Esophagus muscularis mucosa (tissue), 4 donors: ENCODE data around the gene VSTM5. TPM values are rescaled to one million over a fixed set of nuclear protein-coding genes. Genes with fewer than 3 reads are reported as not detected.
A peak's percentile ranks its signal among the peaks of the same experiment; 100 is the strongest.

Experiments
- DNase-seq: peaks from one replicate; pipeline ENCODE4 v3.0.0-alpha.2; 2017; ENCODE audit errors: extremely low spot score
- H3K27ac ChIP-seq, 4 donors: fragments of 200-600 bp; sonication (generic); replicated peaks in 1 of 4; 1 replicate in 3 of 4; 2 replicates in 1 of 4; pipeline ENCODE4 v1.5.1; 2016 to 2019; ENCODE audit warnings: mild to moderate bottlenecking in 1 of 4
- H3K27me3 ChIP-seq, 4 donors: fragments of 200-600 bp; sonication (generic); one replicate each; pipeline versions ENCODE4 v1.5.1 to v1.6.0; 2016 to 2019
- H3K36me3 ChIP-seq, 4 donors: fragments of 200-600 bp; sonication (generic); one replicate each; pipeline ENCODE4 v1.5.1; 2016 to 2019
- H3K4me1 ChIP-seq, 4 donors: fragments of 200-600 bp; sonication (generic); one replicate each; pipeline ENCODE4 v1.5.1; 2016 to 2019
- H3K4me3 ChIP-seq, 4 donors: fragments of 200-600 bp; sonication (generic); 1 replicate in 2 of 4; 2 replicates in 2 of 4; pipeline ENCODE4 v1.5.1; 2016 to 2019; ENCODE audit warnings: mild to moderate bottlenecking in 4 of 4, moderate library complexity in 1 of 4
- H3K9me3 ChIP-seq, 4 donors: fragments of 200-600 bp; sonication (generic); 1 replicate in 3 of 4; 2 replicates in 1 of 4; pipeline ENCODE4 v1.5.1; 2016 to 2019
- CTCF ChIP-seq, 3 experiments: fragments of 200-600 bp in 2 of 3; fragments of 450-650 bp in 1 of 3; sonication (generic) in 2 of 3; IDR thresholded peaks; one replicate each; pipeline ENCODE4 v1.5.1; 2017 to 2019; ENCODE audit warnings: antibody characterized with exemption in 3 of 3, mild to moderate bottlenecking in 2 of 3, moderate library complexity in 1 of 3
- EP300 ChIP-seq: sonication (generic); formaldehyde crosslinking; IDR thresholded peaks from one replicate; pipeline ENCODE4 v1.6.1; 2017; ENCODE audit warnings: antibody characterized with exemption
- POLR2A ChIP-seq: fragments of 450-650 bp; IDR thresholded peaks from one replicate; pipeline ENCODE4 v1.6.1; 2017; ENCODE audit warnings: antibody characterized with exemption, moderate library complexity, mild to moderate bottlenecking, low read depth
- POLR2AphosphoS5 ChIP-seq, 2 donors: sonication (generic); formaldehyde crosslinking; IDR thresholded peaks; one replicate each; pipeline ENCODE4 v1.6.1; 2017; ENCODE audit warnings: antibody characterized with exemption in 2 of 2
- WGBS: methylation state at CpG from one replicate; pipeline ENCODE4 v1.1.5; 2018; 5-methylcytosine and 5-hydroxymethylcytosine counted together
- intact Hi-C: fragments of 100-400 bp; cut with DNase I; formaldehyde crosslinking; loops from one replicate; pipeline ENCODE4 v1.15.1; 2023
- total RNA-seq, 4 donors: library from RNA; depleted of rRNA; stranded (reverse); fragments of >200 nt; gene quantifications; one replicate each; pipeline versions ENCODE4 v1.1.0 to v1.2.1, GENCODE V29; 2016

The VSTM5 gene
- total RNA-seq, 4 donors from 2014 or later: 0.17 to 0.39 (median 0.17) TPM; not detected in 1

GRCh38 chr11:93840981-93841380, 9.4 kb downstream of the VSTM5 start:
- Histone ChIP-seq H3K4me1 (no peaks in the 10 kb centered on the region), H3K9me3 (no peaks in the 10 kb centered on the region), H3K27me3 (no peaks in the 10 kb centered on the region), H3K27ac (no peak overlapping the region), H3K4me3 (no peak overlapping the region), H3K36me3 (no peaks in the 10 kb centered on the region)
- TF ChIP-seq POLR2A (no peak), CTCF (IDR thresholded peaks at IDR 0.05) (no peak), POLR2AphosphoS5 (IDR thresholded peaks at IDR 0.05) (no peak), EP300 (no peak)
- intact Hi-C loops: no loop called here
- 83% methylated on average over 3 of the region's 3 CpGs for WGBS
- no peak for DNase-seq

GRCh38 chr11:93840180-93840579, 10.2 kb downstream of the VSTM5 start:
- 44% methylated on average over 2 of the region's 2 CpGs for WGBS
- intact Hi-C loops: no loop called here
- no peak overlapping the region for H3K27ac ChIP-seq
- no peaks in the 10 kb centered on the region for H3K9me3 ChIP-seq
- no peak overlapping the region for H3K4me3 ChIP-seq
- no peak for TF ChIP-seq POLR2AphosphoS5 (IDR thresholded peaks at IDR 0.05)
- TF ChIP-seq EP300: no peak
- TF ChIP-seq CTCF (IDR thresholded peaks at IDR 0.05): no peak
- no peak for TF ChIP-seq POLR2A
- H3K36me3 ChIP-seq: no peaks in the 10 kb centered on the region
- H3K27me3 ChIP-seq: no peaks in the 10 kb centered on the region
- DNase-seq: no peak
- H3K4me1 ChIP-seq: no peaks in the 10 kb centered on the region

- H3K4me3 ChIP-seq: no peak overlapping the region
- TF ChIP-seq POLR2A (no peak), POLR2AphosphoS5 (IDR thresholded peaks at IDR 0.05) (no peak), CTCF (IDR thresholded peaks at IDR 0.05) (no peak), EP300 (no peak)
- no peaks in the 10 kb centered on the region for H3K9me3 ChIP-seq
- no peak overlapping the region for H3K27ac ChIP-seq
- no peaks in the 10 kb centered on the region for H3K36me3 ChIP-seq
- no peak for DNase-seq
- intact Hi-C loops: no loop called here
- H3K4me1 ChIP-seq: no peaks in the 10 kb centered on the region
- 98% methylated on average over 7 of the region's 8 CpGs for WGBS
- H3K27me3 ChIP-seq: no peaks in the 10 kb centered on the region
Measured at GRCh38 chr11:93838967-93839366, 11.5 kb downstream of the VSTM5 start.

- Histone ChIP-seq H3K27me3 (no peaks in the 10 kb centered on the region), H3K4me3 (no peak overlapping the region), H3K27ac (no peak overlapping the region), H3K36me3 (no peaks in the 10 kb centered on the region), H3K9me3 (no peaks in the 10 kb centered on the region), H3K4me1 (no peaks in the 10 kb centered on the region)
- DNase-seq: peak; percentile 83
- 95% methylated on average over 1 of the region's 1 CpG for WGBS
- TF ChIP-seq CTCF (IDR thresholded peaks at IDR 0.05): no peak
- no peak for TF ChIP-seq EP300
- TF ChIP-seq POLR2AphosphoS5 (IDR thresholded peaks at IDR 0.05): no peak
- no peak for TF ChIP-seq POLR2A
- intact Hi-C loops: no loop called here
Measured at GRCh38 chr11:93832780-93833179, 17.6 kb downstream of the VSTM5 start.
